ENCODE data around the gene RUNX3.

RUNX3 gene

DNA sequence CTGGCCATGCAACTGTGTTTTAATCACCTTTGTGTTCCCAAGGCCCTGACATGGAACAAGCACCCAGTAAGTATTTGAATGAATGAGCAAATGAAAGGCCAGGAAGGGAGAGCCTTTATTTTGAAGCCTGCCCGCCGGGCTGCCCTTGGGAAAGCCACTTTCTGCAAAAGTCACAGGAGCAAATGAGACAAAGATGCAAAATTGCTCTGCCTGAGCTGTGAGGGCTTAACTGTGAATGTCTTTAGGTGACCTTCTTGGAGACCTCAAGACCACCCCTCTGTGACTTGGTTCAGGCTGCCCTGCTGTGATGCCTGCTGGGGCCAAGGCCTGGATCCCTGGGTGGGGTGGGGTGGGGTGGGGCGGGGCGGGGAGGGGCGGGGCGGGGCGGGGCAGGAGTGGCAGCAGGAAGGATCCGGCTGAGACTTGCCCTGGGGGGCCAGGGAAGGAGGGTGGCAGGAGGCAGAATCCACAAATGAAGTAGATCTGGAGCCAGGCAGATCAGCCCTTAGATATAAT, 54.0 kb downstream of the RUNX3 start:
- H3K4me3 ChIP-seq (ENCODE audit: low read depth, low read length) = no peak overlapping the region
- TF ChIP-seq, protein P1, sequence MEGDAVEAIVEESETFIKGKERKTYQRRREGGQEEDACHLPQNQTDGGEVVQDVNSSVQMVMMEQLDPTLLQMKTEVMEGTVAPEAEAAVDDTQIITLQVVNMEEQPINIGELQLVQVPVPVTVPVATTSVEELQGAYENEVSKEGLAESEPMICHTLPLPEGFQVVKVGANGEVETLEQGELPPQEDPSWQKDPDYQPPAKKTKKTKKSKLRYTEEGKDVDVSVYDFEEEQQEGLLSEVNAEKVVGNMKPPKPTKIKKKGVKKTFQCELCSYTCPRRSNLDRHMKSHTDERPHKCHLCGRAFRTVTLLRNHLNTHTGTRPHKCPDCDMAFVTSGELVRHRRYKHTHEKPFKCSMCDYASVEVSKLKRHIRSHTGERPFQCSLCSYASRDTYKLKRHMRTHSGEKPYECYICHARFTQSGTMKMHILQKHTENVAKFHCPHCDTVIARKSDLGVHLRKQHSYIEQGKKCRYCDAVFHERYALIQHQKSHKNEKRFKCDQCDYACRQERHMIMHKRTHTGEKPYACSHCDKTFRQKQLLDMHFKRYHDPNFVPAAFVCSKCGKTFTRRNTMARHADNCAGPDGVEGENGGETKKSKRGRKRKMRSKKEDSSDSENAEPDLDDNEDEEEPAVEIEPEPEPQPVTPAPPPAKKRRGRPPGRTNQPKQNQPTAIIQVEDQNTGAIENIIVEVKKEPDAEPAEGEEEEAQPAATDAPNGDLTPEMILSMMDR (IDR thresholded peaks at IDR 0.05; ENCODE audit: low read depth, low read length) = no peak
- no peaks in the 10 kb centered on the region for H3K27me3 ChIP-seq (ENCODE audit: insufficient read depth, low read depth, severe bottlenecking)
- DNase-seq = no peak
- H3K36me3 ChIP-seq = no peaks in the 10 kb centered on the region
- no peaks in the 10 kb centered on the region for H3K9me3 ChIP-seq (ENCODE audit: severe bottlenecking)
- no peak overlapping the region for H3K27ac ChIP-seq

GRCh38 chr1:24875257-24875656, 54.8 kb downstream of the RUNX3 start:
- DNase-seq = no peak
- TF ChIP-seq, protein P1 (IDR thresholded peaks at IDR 0.05; ENCODE audit: low read depth, low read length) = no peak
- Histone ChIP-seq H3K9me3 (ENCODE audit: severe bottlenecking) (no peaks in the 10 kb centered on the region), H3K4me3 (ENCODE audit: low read depth, low read length) (no peak overlapping the region), H3K27ac (no peak overlapping the region), H3K27me3 (ENCODE audit: insufficient read depth, low read depth, severe bottlenecking) (no peaks in the 10 kb centered on the region), H3K36me3 (no peaks in the 10 kb centered on the region)

- no peak overlapping the region for H3K4me3 ChIP-seq (ENCODE audit: low read depth, low read length)
- no peaks in the 10 kb centered on the region for H3K36me3 ChIP-seq
- no peaks in the 10 kb centered on the region for H3K9me3 ChIP-seq (ENCODE audit: severe bottlenecking)
- no peaks in the 10 kb centered on the region for H3K27me3 ChIP-seq (ENCODE audit: insufficient read depth, low read depth, severe bottlenecking)
- H3K27ac ChIP-seq = no peak overlapping the region
- DNase-seq = no peak
- TF ChIP-seq, protein P1 (IDR thresholded peaks at IDR 0.05; ENCODE audit: low read depth, low read length) = no peak
These were observed 55.4 kb downstream of the RUNX3 start for GRCh38 chr1:24874611-24875234.

- TF ChIP-seq, protein P1 (IDR thresholded peaks at IDR 0.05; ENCODE audit: low read depth, low read length) = no peak
- no peaks in the 10 kb centered on the region for H3K9me3 ChIP-seq (ENCODE audit: severe bottlenecking)
- no peak overlapping the region for H3K4me3 ChIP-seq (ENCODE audit: low read depth, low read length)
- DNase-seq = no peak
- no peaks in the 10 kb centered on the region for H3K36me3 ChIP-seq
- H3K27me3 ChIP-seq (ENCODE audit: insufficient read depth, low read depth, severe bottlenecking) = no peaks in the 10 kb centered on the region
- no peak overlapping the region for H3K27ac ChIP-seq
These were observed 56.0 kb downstream of the RUNX3 start for GRCh38 chr1:24874056-24874455.

DNA sequence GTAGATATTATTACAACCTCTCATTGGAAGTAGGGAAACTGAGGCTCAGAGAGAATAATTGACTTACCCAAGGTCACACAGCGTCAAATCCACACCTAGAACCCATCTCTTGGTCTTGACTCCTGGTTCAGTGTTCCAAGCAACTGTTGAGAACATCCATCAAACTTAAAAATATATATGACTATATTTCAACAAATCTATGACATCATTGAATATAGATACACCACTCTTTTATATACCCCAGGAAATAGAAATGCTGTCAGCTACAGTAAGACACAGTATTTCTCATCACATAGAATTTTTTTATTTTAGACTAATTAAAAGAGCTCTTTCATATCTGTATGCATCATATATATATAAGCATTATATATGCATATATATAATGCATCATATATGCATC, 56.9 kb downstream of the RUNX3 start:
- TF ChIP-seq, protein P1 (IDR thresholded peaks at IDR 0.05; ENCODE audit: low read depth, low read length) = no peak
- Histone ChIP-seq H3K27ac (no peak overlapping the region), H3K9me3 (ENCODE audit: severe bottlenecking) (no peaks in the 10 kb centered on the region), H3K36me3 (no peaks in the 10 kb centered on the region), H3K27me3 (ENCODE audit: insufficient read depth, low read depth, severe bottlenecking) (no peaks in the 10 kb centered on the region), H3K4me3 (ENCODE audit: low read depth, low read length) (no peak overlapping the region)
- DNase-seq = no peak

Data from WERI-Rb-1 (cell line).